OCI-LY3 (cell line): ENCODE data around the gene PFDN5.

Experiments
- CTCF ChIP-seq: fragments of 200-600, 300-600 bp; sonication (generic); IDR thresholded peaks from 2 replicates; pipeline ENCODE4 v1.5.1; 2014; ENCODE audit warnings: antibody characterized with exemption, low read length, low read depth
- EZH2phosphoT487 ChIP-seq: fragments of 200-600 bp; shearing (Covaris generic); IDR thresholded peaks from 2 replicates; pipeline ENCODE4 v1.6.1; 2018; ENCODE audit warnings: antibody characterized with exemption, mixed run types, low read depth

DNA sequence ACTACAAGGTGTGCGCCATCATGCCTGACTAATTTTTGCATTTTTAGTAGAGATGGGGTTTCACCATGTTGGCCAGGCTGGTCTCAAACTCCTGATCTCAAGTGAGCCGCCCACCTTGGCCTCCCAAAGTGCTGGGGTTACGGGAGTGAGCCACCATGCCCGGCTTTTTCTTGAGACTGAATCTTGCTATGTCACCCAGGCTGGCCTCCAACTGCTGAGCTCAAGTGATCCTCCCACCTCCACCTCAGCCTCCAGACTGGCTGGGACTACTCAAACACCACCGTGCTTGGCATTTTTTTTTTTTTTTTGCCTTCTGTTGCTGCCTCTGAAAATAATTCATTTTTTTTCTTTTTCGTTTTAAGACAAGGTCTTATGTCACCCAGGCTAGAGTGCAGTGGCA, 35.5 kb upstream of the PFDN5 start:
- TF ChIP-seq CTCF = no peak
- TF ChIP-seq EZH2phosphoT487 = no peak
